K562 (cell line): Measurements from ENCODE around the gene DHRS13. TPM values are rescaled to one million over a fixed set of nuclear protein-coding genes. Genes with fewer than 3 reads are reported as not detected.
A peak's percentile ranks its signal among the peaks of the same experiment; 100 is the strongest.

Experiments
- CBX8 ChIP-seq: fragments of 200-600 bp; sonication (generic); IDR thresholded peaks from 2 replicates; pipeline ENCODE4 v1.6.1; 2012; ENCODE audit warnings: borderline replicate concordance, mixed run types, low read depth, mild to moderate bottlenecking, moderate library complexity, mixed read lengths, low read length, control low read depth, inconsistent platforms; ENCODE audit not compliant: poor library complexity, severe bottlenecking; ENCODE audit errors: extremely low read depth
- ELK3 ChIP-seq: fragments of 450-650 bp; formaldehyde crosslinking; IDR thresholded peaks from 2 replicates; pipeline ENCODE4 v1.4.0; 2020; ENCODE audit warnings: mild to moderate bottlenecking
- GABPA ChIP-seq: fragments of 200-800 bp; sonication (Bioruptor generic); conservative IDR thresholded peaks from 2 replicates; pipeline ENCODE4 v1.6.1; 2016; ENCODE audit warnings: low read depth, missing genetic modification characterization, missing compliant biosample characterization
- HES1 ChIP-seq: fragments of 450-650 bp; IDR thresholded peaks from 2 replicates; pipeline ENCODE4 v1.6.1; 2016; ENCODE audit warnings: low read depth, mild to moderate bottlenecking, moderate library complexity
- HINFP ChIP-seq: fragments of 450-650 bp; conservative IDR thresholded peaks from 2 replicates; pipeline ENCODE4 v1.6.1; 2016; ENCODE audit warnings: missing genetic modification characterization, low read depth, mild to moderate bottlenecking, control low read depth, missing compliant biosample characterization
- NFIC ChIP-seq: fragments of 450-650 bp; IDR thresholded peaks from 2 replicates; pipeline ENCODE4 v1.6.1; 2017; ENCODE audit warnings: mild to moderate bottlenecking, inconsistent platforms
- PREB ChIP-seq: sonication (generic); formaldehyde crosslinking; IDR thresholded peaks from 2 replicates; pipeline ENCODE4 v1.8.1; 2023; ENCODE audit warnings: mild to moderate bottlenecking, missing genetic modification reagents
- RBM25 ChIP-seq: fragments of 200-400 bp; formaldehyde crosslinking; IDR thresholded peaks from 2 replicates; pipeline ENCODE4 v1.6.1; 2018; ENCODE audit warnings: low read length, low read depth, moderate library complexity; ENCODE audit not compliant: severe bottlenecking
- SIN3A ChIP-seq, 2 experiments: fragments of 150-350 bp in 1 of 2; IDR thresholded peaks; 2 replicates each; pipeline ENCODE4 v1.6.1; 2011 to 2016; ENCODE audit warnings: borderline replicate concordance in 2 of 2, low read depth in 2 of 2, low read length in 2 of 2, mild to moderate bottlenecking in 2 of 2, moderate library complexity in 2 of 2; ENCODE audit not compliant: control insufficient read depth in 1 of 2
- SMAD4 ChIP-seq: fragments of 250-450 bp; sonication (Bioruptor Pico); conservative IDR thresholded peaks from 2 replicates; pipeline ENCODE4 v1.8.0; 2021; ENCODE audit warnings: inconsistent platforms, mild to moderate bottlenecking, moderate library complexity
- STAT6 ChIP-seq: sonication (generic); formaldehyde crosslinking; IDR thresholded peaks from 2 replicates; pipeline ENCODE4 v1.8.1; 2023; ENCODE audit warnings: mild to moderate bottlenecking, missing genetic modification reagents
- ZBTB5 ChIP-seq: fragments of 450-650 bp; IDR thresholded peaks from 2 replicates; pipeline ENCODE4 v1.6.1; 2017; ENCODE audit warnings: antibody characterized with exemption
- ZNF764 ChIP-seq: fragments of 250-450 bp; sonication (Bioruptor Pico); IDR thresholded peaks from 2 replicates; pipeline ENCODE4 v1.4.0; 2020; ENCODE audit warnings: low read depth, mild to moderate bottlenecking, moderate library complexity
- ZNF785 ChIP-seq: fragments of 250-450 bp; sonication (Bioruptor Pico); IDR thresholded peaks from 2 replicates; pipeline ENCODE4 v1.4.0; 2020; ENCODE audit warnings: mild to moderate bottlenecking
- polyA plus RNA-seq, 8 experiments: library from polyadenylated mRNA; depleted of rRNA in 4 of 8; stranded (reverse) in 5 of 8; unstranded in 3 of 8; fragments of >200 nt; fragmentation: Nextera tagmentation in 2 of 8; fragmentation: Illumina TruSeq in 1 of 8; extraction: Ambion mirVana in 2 of 8; extraction: Trizol in 1 of 8; gene quantifications; 2 replicates each; pipeline versions ENCODE4 v1.2.1 to v1.2.3, GENCODE V29; 2011 to 2014; ENCODE audit warnings: inconsistent platforms in 1 of 8, missing spikeins in 1 of 8
- total RNA-seq, 7 experiments: library from RNA; depleted of rRNA in 6 of 7; stranded (reverse); fragments of >200 nt in 6 of 7; fragmentation: Illumina TruSeq in 2 of 7; extraction: Trizol in 2 of 7; gene quantifications; 2 replicates each; pipeline versions ENCODE4 v1.2.1 to v1.2.3, GENCODE V29; 2011 to 2021; ENCODE audit warnings: low replicate concordance in 1 of 7

Gene DHRS13
- total and polyA plus RNA-seq, 9 of the 15 experiments (the other 6 are each of a cell fraction or from before 2014, with no cell fraction given): 0.32 to 52.3 (median 34.3) TPM; not detected in 1

- TF ChIP-seq HINFP: peak; percentile 95
- no peak for TF ChIP-seq RBM25
- peak; percentile 10 to 25; a peak in 2 of 4 replicates for TF ChIP-seq SIN3A (IDR thresholded peaks at IDR 0.05; ENCODE audit: borderline replicate concordance in 2 of 2, control insufficient read depth in 1 of 2, low read depth in 2 of 2, low read length in 2 of 2)
- peak; percentile 53; the same call in 1 of the 2 replicates for TF ChIP-seq GABPA
- peak; percentile 86 for TF ChIP-seq ZBTB5
- no peak for TF ChIP-seq ZNF764 (CRISPR knock-in tag)
- no peak for TF ChIP-seq NFIC
- no peak for TF ChIP-seq CBX8
- no peak for TF ChIP-seq HES1
- 0 out of 2 replicates have a peak, but pooled peaks have one; percentile 11 for TF ChIP-seq SMAD4 (CRISPR knock-in tag)
- TF ChIP-seq ZNF785 (CRISPR knock-in tag): no peak
- TF ChIP-seq STAT6 (CRISPR knock-in tag): no peak
- TF ChIP-seq ELK3: no peak
- TF ChIP-seq PREB (CRISPR knock-in tag): no peak
Measured at GRCh38 chr17:28949185-28950016, 46.5 kb upstream of the DHRS13 start (continued).
